NCI-H1417 (cell line): ENCODE results near the gene PLIN4.
"Not testable (repeated sequence)": the region's sequence is repeated elsewhere in the genome, so short reads cannot be mapped to it uniquely, and the experiment has no call there.

Experiments used
- DNase-seq, 3 experiments: peaks; one replicate each; lab custom pipeline; 2025; lab: John Stamatoyannopoulos, UW

The PLIN4 gene, protein sequence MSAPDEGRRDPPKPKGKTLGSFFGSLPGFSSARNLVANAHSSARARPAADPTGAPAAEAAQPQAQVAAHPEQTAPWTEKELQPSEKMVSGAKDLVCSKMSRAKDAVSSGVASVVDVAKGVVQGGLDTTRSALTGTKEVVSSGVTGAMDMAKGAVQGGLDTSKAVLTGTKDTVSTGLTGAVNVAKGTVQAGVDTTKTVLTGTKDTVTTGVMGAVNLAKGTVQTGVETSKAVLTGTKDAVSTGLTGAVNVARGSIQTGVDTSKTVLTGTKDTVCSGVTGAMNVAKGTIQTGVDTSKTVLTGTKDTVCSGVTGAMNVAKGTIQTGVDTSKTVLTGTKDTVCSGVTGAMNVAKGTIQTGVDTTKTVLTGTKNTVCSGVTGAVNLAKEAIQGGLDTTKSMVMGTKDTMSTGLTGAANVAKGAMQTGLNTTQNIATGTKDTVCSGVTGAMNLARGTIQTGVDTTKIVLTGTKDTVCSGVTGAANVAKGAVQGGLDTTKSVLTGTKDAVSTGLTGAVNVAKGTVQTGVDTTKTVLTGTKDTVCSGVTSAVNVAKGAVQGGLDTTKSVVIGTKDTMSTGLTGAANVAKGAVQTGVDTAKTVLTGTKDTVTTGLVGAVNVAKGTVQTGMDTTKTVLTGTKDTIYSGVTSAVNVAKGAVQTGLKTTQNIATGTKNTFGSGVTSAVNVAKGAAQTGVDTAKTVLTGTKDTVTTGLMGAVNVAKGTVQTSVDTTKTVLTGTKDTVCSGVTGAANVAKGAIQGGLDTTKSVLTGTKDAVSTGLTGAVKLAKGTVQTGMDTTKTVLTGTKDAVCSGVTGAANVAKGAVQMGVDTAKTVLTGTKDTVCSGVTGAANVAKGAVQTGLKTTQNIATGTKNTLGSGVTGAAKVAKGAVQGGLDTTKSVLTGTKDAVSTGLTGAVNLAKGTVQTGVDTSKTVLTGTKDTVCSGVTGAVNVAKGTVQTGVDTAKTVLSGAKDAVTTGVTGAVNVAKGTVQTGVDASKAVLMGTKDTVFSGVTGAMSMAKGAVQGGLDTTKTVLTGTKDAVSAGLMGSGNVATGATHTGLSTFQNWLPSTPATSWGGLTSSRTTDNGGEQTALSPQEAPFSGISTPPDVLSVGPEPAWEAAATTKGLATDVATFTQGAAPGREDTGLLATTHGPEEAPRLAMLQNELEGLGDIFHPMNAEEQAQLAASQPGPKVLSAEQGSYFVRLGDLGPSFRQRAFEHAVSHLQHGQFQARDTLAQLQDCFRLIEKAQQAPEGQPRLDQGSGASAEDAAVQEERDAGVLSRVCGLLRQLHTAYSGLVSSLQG (N-terminal part only)

DNA sequence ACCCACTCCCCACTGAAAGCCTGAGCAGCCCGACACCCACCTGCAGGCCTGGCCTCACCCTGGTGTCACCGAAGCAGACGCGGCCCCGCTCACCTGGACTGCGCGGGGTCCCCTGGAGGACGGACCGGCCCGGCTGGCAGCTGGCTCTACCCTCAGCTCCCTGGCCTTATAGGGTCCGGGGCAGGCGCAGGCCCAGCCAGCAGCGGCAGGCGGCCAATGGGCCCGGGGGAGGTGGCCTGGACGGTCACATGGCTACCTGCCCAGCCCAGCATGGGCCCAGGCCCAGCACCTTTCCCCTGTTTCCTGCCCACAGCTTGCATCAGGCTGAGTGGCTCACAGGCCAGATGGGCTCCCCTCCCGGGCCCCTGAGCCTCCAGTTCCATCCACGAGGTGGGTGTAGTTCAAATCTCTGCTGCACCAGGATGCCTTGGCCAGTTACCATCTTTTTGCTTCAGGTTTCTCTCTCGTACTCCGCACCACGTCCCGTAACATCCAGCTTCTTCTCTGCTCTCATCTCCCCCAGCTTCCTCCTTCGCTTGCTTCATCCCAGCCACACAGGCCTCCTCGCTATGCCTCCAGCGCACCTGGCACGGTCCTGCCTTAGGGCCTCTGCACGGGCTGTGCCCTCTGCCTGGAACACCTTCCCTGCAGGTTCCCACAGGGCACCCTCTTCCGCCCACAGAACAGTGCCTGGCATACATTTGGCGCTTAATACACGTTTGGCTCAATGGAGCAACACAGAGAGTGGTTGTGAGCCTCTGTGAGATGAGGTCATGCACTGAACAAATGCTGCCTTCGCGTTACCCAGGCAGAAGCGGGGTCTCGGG, at the start of gene PLIN4:
TSS of gene PLIN4 (minus strand) at position 142 of the 827 bp plus-strand sequence. CDS start 214 bp downstream, outside the sequence.
- no peak for DNase-seq

DNA sequence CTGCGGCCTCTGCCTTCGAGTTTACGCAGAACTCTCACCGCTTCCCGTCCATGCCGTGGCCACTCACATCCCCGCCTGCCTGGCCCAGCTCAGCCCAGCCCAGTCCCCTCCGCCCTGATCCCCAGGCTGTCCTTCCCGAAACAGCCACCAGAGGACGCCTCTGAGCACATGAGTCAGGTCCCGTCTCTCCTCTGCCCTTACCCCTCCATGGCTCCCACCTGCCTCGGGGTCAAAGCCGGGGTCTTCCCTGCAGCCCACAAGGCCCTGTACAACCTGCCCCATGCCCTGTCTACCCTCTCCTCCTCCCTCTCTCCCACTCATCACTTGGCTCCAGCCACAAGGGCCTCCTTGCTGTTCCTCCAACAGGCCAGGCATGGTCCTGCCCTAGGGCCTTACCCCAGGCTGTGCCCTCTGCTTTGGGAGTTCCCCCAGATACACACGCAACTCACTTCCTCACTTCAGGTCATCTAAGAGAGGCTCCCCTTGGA, 49.3 kb upstream of the PLIN4 start:
- peak in 2 of 3 experiments; percentile 35 to 55 for DNase-seq

DNA sequence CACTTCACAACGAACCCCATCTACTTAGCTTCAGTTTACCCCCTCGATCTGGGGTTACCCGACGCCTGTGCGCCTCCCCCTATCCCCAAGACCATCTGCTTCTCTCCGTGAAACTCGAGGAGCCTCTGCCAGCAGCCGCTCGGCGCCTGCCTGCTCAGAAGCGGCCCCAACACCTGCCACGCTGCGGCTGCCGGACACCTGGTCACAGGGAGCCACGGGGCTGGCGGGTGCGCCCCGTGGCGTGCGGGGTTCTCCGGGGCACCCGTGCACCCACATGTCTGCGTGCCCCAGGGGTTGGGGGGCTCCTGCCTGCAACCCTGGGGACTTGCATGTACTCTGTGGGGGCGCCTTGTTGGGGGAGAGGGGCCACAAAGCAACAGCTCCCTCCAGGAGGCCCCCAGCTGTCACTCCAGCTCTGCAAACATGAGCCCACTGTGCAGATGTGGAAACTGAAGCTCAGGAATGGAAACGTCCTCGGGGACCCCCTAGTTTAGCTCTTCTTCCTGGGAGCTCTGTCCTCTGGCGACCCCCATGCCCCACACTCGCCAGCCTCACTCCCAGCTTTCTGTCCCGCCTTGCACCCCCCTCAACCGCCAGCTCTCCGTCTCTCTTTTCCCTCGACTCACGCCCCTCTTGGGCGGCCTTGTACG, 48.2 kb upstream of the PLIN4 start:
- peak; percentile 39 to 61 (median 48) for DNase-seq

DNA sequence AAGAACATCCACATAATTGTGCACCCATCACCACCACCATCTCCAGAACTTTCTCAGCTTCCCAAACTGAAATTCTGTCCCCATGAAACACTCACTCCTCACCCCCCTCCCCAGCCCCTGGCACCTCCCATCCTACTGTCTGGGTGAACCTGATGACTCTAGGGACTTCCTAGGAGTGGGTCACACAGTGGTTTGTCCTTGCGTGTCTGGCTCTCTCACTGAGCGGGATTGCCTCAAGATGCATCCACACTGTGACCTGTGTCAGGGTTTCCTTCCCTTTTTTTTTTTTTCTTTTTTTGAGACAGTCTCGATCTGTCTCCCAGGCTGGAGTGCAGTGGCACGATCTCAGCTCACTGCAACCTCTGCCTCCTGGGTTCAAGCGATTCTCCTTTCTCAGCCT, 45.3 kb upstream of the PLIN4 start:
- DNase-seq = not testable (repeated sequence)

DNA sequence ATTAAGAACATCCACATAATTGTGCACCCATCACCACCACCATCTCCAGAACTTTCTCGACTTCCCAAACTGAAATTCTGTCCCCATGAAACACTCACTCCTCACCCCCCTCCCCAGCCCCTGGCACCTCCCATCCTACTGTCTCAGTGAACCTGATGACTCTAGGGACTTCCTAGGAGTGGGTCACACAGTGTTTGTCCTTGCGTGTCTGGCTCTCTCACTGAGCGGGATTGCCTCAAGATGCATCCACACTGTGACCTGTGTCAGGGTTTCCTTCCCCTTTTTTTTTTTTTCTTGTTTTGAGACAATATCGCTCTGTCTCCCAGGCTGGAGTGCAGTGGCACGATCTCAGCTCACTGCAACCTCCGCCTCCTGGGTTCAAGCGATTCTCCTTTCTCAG, 43.8 kb upstream of the PLIN4 start:
- not testable (repeated sequence) for DNase-seq

DNA sequence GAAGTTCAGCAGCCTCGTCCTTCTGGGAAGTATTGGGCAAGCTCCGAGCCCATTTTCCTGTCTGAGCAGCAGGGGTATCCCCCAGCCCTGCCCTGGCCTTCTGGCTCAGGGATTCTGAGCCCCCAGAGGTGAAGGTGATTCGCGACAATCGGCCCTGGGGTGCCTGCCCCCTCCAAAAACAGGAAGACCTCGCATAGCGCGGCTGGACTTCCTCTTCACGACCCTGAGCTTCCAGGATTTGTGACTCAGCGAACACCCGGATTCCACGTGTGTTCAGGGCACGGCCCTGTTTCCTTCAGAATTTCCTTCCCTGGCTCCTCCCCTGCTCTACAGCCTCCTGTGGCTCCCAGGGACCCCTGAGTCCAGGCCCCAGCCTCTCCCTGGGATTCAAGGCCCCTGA, 41.3 kb upstream of the PLIN4 start, which contains the start of gene SEMA6B:
TSS of gene SEMA6B (minus strand) at position 116 of the 400 bp plus-strand sequence. CDS start 1,227 bp downstream, outside the sequence.
- DNase-seq = no peak

DNA sequence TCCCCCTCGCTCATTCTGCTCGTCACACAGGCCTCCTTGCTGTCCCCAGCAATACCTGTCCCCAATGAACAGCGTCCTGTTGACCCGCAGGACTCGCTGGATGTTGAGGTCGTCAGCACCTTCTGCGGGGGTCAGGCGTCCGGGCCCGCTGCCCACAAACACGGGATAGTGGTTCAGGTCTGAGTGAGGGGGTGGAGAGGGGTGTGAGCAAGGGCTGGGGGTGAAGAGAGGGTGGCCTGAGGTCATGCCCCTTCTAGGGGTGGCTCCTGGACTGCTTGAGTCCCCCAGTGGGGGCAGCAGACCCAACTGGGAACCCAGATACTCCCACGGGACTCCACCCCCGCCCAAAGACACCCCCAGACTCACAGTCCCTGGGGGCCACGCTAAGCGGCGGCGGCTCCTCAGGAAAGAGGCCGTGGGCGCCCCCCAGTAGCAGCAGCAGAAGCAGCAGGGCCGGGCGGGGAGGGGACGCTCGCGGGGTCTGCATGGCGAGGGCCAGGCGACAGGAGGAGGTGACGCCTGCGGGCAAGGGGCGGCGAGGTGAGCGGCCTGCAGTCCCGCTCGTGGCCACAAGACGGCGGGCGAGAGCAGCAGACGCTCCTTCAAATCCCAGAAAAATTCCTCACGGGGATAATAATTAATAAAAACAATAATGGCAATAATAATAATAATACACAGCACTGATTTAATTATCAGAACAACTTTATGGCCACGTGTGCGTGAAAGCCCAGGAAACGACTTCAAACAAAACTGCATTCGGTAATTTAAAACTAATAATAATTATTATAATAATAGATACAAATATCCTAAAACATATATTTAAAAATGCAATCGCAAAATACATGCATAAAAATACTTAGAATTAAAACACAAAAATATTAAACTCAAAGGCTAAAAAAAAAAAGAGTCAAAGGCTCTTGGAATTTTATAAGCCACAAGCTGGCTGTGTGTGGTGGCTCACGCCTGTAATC, 40.0 kb upstream of the PLIN4 start:
- peak; percentile 31 to 62 (median 36) for DNase-seq

DNA sequence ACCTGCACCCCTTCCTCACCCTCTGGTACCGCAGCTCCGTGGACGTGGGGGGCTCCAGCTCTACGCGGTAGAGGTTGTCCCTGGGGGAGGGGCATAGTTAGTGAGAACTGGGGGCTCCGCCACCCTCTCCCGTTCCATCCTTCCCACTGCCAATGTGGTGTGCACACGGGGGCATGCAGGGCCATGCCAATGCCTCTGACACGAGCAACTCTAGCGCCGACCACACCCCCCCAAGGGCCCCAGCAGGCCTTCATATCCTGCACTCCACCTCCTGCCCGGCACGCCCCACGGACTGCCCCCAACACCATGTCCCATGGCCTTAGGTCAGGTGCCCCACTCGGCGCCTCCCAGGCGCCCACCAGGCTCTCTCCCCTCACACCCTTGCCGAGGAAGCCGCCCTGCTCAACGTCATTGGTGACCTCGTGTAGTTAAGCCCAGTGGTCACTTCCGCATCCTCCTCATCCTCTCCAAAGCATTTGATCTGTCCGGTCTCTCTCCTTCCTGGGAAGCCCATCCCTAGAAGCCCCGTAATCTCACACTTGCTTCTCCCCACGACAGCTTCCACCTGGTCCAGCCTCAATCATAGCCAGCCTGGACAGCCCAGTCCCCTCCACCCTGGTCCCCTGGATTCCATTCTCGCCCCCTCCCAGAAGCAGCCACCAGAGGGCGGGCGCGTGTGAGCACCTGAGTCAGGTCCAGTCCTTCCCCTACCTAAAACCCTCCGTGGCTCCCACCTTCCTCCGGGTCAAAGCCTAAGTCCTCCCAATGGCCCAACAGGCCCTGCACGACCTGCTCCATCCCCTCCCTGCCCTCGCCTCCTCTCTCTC, 39.1 kb upstream of the PLIN4 start:
- DNase-seq = no peak

DNA sequence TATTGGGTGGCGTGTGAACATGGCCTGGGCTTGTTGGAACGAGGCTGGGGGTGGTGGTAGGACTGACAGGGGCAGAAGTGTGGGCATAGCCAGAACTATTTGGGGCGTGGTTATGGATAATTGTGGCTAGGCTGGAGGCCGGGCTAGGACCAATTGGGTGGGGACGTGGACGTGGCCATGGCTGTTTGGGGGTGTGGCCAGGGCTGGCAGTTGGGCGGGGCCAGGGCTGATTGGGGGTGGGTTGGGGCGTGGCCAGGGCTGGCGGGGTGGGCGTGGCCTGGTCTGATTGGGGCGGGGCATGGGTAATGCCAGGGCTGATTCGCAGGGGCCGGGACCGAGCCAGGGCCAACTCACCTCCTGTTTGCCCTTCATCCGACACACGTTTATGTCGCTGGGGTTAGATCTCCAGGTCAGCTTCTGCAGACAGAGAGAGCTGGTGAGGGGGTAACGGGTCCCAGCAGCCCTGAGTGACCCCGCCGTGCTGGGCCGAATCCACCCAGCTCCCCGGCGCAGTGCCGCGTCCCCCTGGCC, 38.4 kb upstream of the PLIN4 start:
- peak in 2 of 3 experiments; percentile 24 to 32 for DNase-seq

DNA sequence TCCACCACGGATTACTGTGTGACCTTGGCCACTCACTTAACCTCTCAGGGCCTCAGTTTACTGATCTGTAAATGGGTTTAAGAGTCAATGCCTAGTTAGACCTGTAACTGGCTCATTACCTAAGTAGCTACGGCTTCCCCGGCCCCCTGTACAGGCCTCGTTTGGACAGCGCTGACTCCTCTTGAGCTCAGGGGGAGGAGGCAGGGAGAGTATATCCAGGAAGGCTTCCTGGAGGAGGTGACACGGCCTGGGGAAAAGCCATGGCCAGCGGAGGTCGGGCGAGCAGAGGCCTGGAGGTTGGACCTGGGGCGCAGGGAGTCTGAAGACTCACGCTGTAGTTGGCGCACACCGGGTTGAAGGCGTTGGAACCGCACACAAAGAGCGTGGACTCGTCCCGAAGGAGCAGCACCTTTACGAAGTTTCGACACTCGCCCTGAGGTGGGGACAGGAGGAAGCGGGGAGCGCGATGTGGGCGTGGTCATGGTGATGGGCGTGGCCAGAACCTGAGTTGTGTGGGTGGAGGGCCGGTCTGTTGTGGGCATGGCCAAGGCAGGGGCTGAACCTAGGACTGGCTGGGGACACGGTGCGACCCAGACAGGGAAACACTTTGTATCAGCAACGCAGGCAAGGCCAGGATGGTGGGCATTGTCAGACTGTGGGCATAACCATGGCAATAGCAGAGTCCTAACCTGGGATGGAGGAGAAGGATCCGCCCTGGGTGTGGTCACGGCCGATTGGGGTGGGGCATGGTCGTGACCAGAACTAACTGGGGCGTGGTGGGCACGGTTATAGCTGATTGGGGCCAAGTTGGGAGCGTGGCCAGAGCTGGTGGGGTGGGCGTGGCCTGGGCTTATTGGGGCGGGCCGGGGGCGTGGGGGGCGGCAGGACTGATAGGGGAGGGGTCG, 37.6 kb upstream of the PLIN4 start:
- DNase-seq = no peak

DNA sequence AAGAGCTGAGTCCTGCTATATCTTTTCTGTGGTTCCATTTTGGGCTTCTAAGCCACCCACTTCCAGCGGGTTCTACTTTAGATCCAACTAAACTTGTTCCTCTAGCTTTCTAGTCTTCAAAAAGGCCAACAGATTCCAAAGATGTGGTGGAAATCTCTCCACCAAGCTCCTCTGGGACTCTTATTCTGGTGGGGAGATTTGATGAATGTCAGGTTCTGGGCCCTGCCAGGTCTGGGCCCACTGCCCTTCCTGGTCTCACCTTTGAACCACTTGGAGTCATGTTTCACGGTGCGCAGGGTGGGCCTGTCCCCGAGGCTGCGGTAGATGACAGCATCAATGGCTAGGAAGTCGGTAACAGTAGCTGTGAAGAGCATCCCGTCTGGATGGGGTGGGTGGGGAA, 36.4 kb upstream of the PLIN4 start:
- no peak for DNase-seq

DNA sequence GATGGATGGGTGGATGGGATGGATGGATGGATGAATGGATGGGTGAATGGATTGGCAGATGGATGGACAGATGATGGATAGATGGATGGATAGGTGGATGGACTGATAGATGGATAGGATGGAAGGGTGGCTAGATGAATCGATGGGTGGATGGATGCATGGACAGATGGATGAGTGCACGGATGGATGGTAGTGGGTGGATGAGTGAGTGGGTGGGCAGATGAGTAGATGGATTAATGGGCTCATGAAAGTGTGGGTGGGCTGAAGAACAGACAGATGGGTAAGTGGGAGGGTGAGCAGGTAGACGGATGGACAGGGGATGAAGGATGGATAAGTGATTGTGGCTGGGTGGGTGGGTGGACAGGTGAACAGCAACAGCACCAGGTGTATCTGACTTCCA, 35.5 kb upstream of the PLIN4 start:
- DNase-seq = no peak

DNA sequence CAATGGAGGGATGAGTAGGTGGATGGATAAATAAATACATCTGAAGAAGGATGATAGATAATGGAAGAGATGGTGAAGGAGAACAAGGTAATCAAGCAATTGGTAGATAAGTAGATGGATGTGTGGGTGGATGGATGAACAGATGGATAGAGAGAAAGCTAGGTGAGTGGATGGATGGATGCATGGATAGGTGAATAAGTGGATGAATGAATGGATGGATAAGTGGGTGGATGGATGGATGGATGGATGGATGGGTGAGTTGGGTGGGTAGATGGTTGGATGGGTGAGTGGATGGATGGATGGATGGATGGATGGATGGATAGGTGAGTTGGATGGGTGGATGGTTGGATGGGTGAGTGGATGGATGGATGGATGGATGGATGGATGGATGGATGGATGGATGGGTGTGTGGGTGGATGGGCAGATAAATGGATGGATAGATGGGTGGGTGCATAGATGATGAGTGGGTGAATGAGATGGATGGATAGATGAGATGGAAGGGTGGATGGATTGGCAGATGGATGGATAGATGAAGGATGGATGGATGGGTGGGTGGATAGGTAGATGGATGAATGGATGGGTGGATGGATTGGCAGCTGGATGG, 34.9 kb upstream of the PLIN4 start:
- DNase-seq = no peak

DNA sequence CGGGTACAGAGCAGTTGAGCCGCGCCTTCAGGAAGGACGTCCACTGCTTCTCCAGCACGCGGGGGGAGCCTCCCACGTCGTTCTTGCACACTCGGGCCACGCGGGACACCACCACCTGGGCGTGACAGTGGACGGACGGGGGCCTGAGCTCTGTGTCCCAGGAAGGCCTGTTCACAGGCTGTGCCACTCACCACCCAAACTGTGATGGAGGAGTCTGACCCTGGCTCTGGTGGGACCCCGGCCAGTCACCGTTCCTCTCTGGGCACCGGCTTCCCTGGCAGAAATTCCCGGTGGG, 34.2 kb upstream of the PLIN4 start:
- no peak for DNase-seq

DNA sequence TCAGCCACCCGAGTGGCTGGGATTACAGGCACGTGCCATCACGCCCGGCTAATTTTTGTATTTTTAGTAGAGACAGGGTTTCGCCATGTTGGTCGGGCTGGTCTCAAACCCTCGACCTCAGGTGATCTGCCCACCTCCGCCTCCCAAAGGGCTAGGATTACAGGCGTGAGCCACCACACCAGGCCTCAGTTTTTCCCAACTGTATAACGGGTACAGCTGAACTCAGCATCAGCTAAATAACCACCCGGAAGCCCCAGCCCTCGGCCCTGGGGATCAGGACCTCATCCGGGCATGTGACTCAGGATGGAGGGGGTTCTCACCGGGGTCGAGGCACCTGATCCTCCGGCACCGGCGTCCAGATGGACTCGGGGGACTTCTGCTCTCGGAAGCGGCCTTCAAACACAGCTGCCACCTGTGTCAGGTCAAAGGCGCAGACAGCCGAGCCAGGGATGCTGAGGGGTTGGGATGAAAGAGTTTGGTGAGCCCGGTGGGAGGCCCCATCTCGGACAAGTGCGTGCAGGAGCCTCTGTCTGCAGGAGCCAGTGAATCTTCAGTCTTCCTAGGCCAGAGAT, 32.3 kb upstream of the PLIN4 start:
- DNase-seq = no peak

DNA sequence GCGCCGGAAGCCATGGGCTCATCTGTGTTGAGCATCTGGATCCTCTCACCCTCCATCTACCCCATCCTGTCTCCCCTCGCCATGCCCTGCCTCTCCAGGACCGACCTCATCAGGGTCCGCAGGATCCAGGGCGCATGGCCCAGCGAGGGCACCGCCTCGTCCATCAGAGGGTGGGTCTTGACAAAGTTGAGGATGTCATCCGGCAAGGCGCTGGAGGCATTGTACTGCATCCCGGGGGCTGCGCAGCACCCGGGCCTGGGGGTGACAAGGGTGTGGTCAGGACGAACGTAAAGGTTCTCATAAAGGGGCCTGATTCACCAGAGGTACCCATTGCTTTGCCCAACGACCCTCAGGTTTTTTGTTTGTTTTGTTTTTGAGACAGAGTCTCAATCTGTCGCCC, 31.7 kb upstream of the PLIN4 start:
- no peak for DNase-seq
